Forelimb muscle (tissue), 1 donor: ENCODE data around the gene KRTAP12-2. TPM values are rescaled to one million over a fixed set of nuclear protein-coding genes. Genes with fewer than 3 reads are reported as not detected.
"Not testable (repeated sequence)": the region's sequence is repeated elsewhere in the genome, so short reads cannot be mapped to it uniquely, and the experiment has no call there.

Experiments
- DNase-seq: peaks from one replicate; pipeline ENCODE4 v3.0.0-alpha.2; 2013; ENCODE audit warnings: low read depth
- polyA plus RNA-seq: library from polyadenylated mRNA; unstranded; fragments of 120-200 nt; gene quantifications from one replicate; pipeline ENCODE4 v1.2.1, GENCODE V29; 2013; ENCODE audit not compliant: insufficient read length

Gene KRTAP12-2
- polyA plus RNA-seq, 1 donor = not detected

- no peak for DNase-seq
Observed at GRCh38 chr21:44702111-44702972, 35.6 kb upstream of the KRTAP12-2 start.

DNA sequence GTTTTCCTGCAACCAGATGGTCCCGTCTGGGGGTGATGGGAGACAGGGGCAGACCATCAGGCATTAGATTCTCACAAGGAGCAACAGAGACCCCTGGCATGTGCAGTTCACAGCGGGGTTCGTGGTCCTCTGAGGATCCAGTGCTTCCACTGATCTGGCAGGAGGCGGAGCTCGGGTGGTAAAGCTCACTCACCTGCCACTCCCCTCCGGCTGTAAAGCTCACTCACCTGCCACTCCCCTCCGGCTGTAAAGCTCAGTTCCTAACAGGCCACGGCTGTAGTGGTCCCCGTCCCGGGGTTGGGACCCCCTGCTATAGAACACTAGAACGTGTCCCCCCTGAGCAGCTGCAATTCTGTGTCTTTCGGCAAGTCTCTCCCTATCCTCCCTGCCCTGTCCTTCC, 34.8 kb upstream of the KRTAP12-2 start:
- no peak for DNase-seq

GRCh38 chr21:44701023-44701400, 34.3 kb upstream of the KRTAP12-2 start:
- no peak for DNase-seq

GRCh38 chr21:44700101-44701022, 33.6 kb upstream of the KRTAP12-2 start:
- no peak for DNase-seq

GRCh38 chr21:44699502-44700001, 32.8 kb upstream of the KRTAP12-2 start:
- no peak for DNase-seq

DNA sequence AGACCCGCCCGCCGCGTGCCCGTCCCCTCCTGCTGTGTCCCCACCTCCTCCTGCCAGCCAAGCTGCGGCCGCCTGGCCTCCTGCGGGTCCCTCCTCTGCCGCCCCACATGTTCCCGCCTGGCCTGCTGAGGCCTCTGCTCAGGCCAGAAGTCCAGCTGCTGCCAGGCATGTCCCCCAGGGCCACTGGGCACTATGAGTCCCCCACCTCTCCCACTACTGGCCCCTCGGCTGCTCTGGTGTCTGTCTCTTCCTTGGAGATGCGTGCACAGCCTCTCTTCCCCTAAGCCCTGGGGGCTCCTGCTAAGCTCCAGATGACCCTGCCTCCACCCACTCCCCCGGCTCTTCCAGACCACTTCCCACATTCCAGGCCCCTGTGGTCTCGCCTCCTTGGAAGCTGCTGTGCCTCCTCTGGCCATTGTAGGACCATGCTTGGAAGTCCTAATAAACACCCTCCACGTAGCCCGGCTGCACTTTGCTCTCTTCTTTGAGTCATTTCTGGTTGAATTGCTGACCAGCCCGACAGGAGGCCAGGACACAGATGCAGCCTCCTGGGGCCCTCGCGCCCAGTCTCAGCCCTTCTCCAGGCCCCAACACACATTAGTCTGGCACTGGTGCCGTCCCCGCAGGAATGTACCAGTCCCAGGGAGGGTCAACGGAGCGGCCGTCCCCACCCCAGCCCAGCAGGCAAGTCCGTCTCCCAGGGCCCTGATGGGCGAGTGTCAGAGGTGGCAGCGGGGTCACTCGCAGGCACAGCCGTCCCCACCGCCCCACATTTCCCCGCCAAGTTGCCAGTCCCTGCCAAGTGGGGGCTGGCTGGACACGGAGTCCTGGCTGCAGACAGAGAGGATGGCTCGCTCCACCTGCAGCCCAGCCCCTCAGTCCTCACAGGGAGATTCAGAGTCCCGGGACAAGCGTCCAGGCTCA, 31.3 kb upstream of the KRTAP12-2 start:
- no peak for DNase-seq

DNA sequence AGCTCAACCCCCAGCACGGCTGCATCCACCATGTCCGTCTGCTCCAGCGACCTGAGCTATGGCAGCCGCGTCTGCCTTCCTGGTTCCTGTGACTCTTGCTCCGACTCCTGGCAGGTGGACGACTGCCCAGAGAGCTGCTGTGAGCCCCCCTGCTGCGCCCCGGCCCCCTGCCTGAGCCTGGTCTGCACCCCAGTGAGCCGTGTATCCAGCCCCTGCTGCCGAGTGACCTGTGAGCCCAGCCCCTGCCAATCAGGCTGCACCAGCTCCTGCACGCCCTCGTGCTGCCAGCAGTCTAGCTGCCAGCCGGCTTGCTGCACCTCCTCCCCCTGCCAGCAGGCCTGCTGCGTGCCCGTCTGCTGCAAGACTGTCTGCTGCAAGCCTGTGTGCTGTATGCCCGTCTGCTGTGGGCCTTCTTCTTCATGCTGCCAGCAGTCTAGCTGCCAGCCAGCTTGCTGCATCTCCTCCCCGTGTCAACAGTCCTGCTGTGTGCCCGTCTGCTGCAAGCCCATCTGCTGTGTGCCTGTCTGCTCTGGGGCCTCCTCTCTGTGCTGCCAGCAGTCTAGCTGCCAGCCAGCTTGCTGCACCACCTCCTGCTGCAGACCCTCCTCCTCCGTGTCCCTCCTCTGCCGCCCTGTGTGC, 30.6 kb upstream of the KRTAP12-2 start, which contains the start of gene KRTAP10-12:
KRTAP10-12 (plus strand) TSS at position 1 of the 639 bp plus-strand sequence; CDS start at position 31, 30 bp downstream.
- not testable (repeated sequence) for DNase-seq

DNA sequence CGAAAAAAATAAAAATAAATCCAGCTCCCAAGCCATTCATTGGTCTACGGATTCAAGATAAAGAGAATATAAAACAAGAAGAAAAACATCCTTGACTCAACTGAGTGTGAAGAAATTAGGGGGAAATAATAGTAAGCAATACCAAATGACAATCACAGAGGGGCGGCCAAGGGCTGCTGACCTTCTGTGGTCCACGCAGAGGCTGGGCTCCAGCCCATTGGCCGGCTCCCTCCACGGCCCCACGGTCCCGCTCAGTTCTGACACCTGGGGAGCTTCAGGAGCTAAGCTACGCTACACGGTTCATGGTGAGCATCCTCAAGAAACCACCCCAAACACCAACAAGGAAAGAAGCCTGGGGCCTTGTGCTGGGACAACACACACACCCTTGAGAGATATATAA, 29.8 kb upstream of the KRTAP12-2 start:
- no peak for DNase-seq

DNA sequence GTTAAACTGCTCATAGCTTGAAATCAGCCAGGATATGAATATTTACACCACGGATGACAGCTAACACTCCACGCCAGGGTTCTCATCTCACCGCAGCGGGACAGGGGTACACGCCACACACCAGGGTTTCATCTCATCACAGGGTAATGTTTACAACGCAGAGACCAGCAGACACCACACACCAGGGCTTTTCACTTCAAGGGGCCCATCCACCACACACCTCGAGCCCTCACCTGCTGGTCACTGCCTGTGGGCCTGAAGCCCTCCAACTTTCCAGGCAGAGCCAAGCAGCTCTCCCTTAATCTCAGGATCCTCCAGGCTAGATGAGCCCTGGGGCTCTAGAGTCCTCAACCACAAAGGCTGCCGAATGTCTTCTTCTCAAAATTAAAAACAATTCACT, 28.9 kb upstream of the KRTAP12-2 start:
- DNase-seq = no peak

DNA sequence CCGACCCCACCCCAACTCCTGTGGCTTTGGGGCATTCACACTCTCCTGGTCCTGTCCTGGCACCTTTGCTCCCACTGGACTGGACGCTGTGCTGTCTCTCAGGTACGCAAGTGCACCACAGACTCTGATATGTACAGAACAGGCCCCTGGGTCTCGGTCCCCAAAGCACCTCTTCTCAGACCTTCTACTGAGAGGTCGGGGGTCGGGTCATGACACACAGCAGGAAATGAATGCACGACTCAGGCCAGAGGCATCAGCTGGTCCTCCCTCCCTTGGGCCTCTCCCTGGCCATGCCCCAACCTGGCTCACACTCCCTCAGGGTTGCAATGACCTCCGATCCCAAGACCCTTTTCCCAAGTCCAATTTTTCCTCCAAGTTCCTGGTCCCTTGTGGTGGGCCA, 28.5 kb upstream of the KRTAP12-2 start:
- no peak for DNase-seq

- no peak for DNase-seq
Observed at GRCh38 chr21:44694776-44695175, 28.0 kb upstream of the KRTAP12-2 start.

DNA sequence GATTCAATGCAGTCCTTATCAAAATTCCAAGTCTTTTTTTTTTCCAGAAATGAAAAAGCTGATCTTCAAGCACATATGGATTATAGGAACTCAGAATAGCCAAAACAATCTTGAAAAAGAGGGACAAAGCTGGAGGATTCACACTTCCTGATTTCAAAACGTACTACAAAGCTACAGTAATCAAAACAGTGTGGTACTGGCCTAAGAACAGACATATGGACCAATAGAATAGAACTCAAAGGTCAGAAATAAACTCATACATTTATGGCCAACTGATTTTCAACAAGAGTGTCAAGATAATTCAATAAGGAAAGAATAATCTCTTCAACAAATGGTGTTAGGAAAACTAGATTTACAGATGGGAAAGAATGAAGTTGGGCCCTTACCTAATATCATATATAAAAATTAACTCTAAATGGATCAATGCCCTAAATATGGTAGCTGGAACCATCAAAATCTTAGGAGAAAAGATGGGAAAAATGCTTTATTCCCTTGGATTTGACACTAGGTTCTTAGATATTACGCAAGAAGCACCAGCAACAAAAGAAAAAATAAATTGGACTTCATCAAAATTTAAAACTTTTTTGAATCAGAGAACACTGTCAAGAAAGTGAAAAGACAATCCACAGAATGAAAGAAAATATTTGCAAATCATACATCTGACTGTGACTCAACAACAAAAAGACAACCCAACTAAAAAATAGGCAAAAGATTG, 26.2 kb upstream of the KRTAP12-2 start:
- no peak for DNase-seq

- DNase-seq = no peak
Observed at GRCh38 chr21:44691686-44692085, 25.0 kb upstream of the KRTAP12-2 start.

GRCh38 chr21:44689740-44690139, 23.0 kb upstream of the KRTAP12-2 start:
- not testable (repeated sequence) for DNase-seq

- DNase-seq = no peak
Observed at GRCh38 chr21:44687671-44688070, 20.9 kb upstream of the KRTAP12-2 start.

DNA sequence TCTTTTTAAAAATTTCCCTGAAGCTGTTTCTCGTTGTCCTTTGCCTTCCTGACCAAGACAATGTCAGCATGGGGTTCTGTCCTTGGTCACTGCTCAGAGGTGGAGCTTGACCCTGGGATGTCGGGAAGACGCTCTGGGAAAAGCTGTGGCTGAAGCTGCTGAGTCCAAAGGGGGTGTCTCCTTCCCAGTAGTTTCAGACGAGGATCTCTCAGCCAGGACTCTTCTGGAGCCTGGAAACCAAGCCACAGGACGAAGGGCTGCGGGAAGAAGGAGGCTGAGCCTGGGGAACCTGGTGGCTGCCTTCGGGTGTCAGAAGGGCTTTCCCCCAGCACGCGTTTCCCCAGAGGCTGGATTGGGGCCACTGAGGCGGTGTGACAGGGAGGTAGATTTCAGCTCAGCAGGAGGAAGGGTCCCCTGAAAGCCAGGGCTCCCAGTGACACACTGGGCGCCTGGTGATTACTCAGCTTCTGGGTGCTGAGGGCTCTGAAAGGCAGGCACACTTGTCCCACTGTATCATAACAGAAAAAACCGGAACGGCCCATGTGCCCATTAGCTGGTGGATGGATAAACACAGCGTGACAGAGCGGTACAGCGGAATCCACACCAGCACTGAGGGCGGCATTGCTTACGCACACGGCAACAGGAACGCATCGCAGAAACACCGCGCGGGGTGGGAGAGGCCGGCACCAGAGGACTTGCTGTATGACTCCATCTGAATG, 20.3 kb upstream of the KRTAP12-2 start:
- DNase-seq = no peak

GRCh38 chr21:44686000-44686781, 19.5 kb upstream of the KRTAP12-2 start:
- DNase-seq = no peak

GRCh38 chr21:44685050-44685449, 18.3 kb upstream of the KRTAP12-2 start:
- not testable (repeated sequence) for DNase-seq

DNA sequence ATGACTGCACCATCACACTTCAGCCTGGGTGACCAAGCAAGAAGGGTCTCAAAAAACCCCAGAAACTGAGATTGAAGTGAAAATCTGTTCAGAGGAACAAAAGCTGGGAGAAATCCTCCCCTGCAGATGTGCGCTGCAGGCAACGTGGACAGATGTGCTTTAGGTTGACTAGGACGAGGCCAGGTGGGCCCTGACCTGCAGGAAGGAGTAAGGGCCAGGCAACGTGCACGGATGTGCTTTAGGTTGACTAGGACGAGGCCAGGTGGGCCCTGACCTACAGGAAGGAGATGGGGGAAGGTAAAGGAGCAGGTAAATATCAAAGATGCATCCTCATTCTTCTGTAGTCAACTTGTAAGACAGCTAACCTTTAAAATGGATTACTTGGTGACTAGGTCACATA, 17.8 kb upstream of the KRTAP12-2 start:
- DNase-seq = no peak
